Activated T-cell treated with anti-CD3 and anti-CD28 coated beads, Interleukin-2, amount 50 U/mL, for 72 hours (primary cell): ENCODE results near the gene SYNGR3. TPM values are rescaled to one million over a fixed set of nuclear protein-coding genes. Genes with fewer than 3 reads are reported as not detected.
A peak's percentile ranks its signal among the peaks of the same experiment; 100 is the strongest.
"Not testable (repeated sequence)": the region's sequence is repeated elsewhere in the genome, so short reads cannot be mapped to it uniquely, and the experiment has no call there.

ENCODE experiments used
- ATAC-seq, 2 donors: fragments of 150-1000 bp; cut with Tn5 transposase; replicated peaks in 1 of 2; 2 replicates each; pipeline ENCODE4 v1.10.0; 2021; ENCODE audit warnings: moderate library complexity in 2 of 2, mild to moderate bottlenecking in 1 of 2
- DNase-seq, 2 donors: peaks; one replicate each; pipeline ENCODE4 v3.0.0; 2021 to 2022; ENCODE audit warnings: mixed read lengths in 1 of 2
- H3K27ac Mint-ChIP-seq: one replicate; pipeline ENCODE4 v1.8.0; 2022; ENCODE audit warnings: mild to moderate bottlenecking, moderate library complexity, mixed read lengths
- H3K27me3 Mint-ChIP-seq: one replicate; pipeline ENCODE4 v1.8.0; 2022; ENCODE audit warnings: low read depth, mixed read lengths
- H3K36me3 Mint-ChIP-seq, 2 donors: one replicate each; pipeline ENCODE4 v1.8.0; 2022; ENCODE audit warnings: mixed read lengths in 2 of 2, mild to moderate bottlenecking in 1 of 2; ENCODE audit not compliant: insufficient read depth in 2 of 2
- H3K4me1 Mint-ChIP-seq: one replicate; pipeline ENCODE4 v1.8.0; 2022; ENCODE audit warnings: low read depth, mixed read lengths
- H3K4me3 Mint-ChIP-seq, 2 donors: one replicate each; pipeline ENCODE4 v1.8.0; 2022; ENCODE audit warnings: mild to moderate bottlenecking in 2 of 2, mixed read lengths in 2 of 2, moderate library complexity in 2 of 2
- H3K9me3 Mint-ChIP-seq, 2 donors: one replicate each; pipeline ENCODE4 v1.8.0; 2022; ENCODE audit warnings: mixed read lengths in 2 of 2
- total RNA-seq, 2 donors: library from RNA; stranded (reverse); gene quantifications; one replicate each; pipeline ENCODE4 v1.2.3, GENCODE V29; 2022

SYNGR3 gene
- total RNA-seq, 2 donors from 2014 or later, result 38.6 to 50.9 TPM

DNA sequence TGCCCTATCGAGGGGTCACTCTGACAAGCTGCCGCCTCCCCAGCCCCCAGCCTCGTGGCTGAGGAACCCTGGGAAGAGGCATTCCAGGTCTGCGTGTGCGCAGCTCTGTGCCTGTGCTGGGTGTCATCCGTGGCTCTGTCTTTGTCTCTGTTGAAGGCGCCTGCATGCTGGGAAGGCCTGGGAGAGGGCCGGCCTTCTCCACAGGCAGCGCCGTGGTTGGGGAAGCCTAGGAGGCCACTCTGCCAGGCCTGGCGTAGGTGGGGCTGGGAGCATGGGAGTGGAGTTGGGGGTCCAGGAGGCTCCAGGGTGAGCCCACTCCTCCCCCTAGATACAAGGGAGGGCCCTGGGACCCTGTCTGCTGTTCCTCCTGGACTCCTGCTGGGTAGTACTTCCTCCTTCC lies 40.3 kb downstream of the SYNGR3 start:
- DNase-seq (no peak), ATAC-seq (no peak)
- peaks cover 17% of the 10 kb centered on the region for H3K27me3 Mint-ChIP-seq
- no peak overlapping the region for H3K27ac Mint-ChIP-seq
- H3K4me1 Mint-ChIP-seq, result no peaks in the 10 kb centered on the region
- no peak overlapping the region for H3K4me3 Mint-ChIP-seq
- H3K36me3 Mint-ChIP-seq, result no peaks in the 10 kb centered on the region
- H3K9me3 Mint-ChIP-seq, result no peaks in the 10 kb centered on the region

DNA sequence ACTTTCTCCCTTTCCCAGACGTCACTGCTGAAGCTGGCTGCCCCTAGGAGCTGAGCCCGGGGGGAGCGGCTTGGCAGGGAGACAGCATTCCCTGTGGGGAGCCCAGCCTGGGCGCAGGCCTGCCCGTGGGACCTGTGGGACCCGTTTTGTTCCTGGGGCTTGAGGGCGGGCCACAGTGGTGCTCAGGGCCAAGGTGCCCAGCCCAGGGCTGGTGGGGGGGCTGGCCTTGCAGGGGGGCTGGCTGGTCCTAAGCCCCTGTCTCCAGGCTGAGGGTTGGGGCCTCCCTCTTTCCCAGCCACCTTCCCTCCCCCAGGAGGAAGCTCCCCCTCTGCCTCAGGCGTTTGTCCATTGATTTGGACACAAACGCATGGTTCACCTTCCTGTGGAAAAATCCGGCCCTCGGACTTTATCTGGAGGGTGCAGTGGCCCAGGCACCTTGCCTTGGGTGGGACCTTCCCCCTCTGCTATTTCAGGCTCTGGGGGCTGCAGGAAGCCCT lies 41.4 kb downstream of the SYNGR3 start:
- Mint-ChIP-seq H3K9me3 (no peaks in the 10 kb centered on the region), H3K4me1 (no peaks in the 10 kb centered on the region), H3K36me3 (no peaks in the 10 kb centered on the region), H3K4me3 (no peak overlapping the region), H3K27ac (no peak overlapping the region), H3K27me3 (peaks cover 11% of the 10 kb centered on the region)
- ATAC-seq, result no peak
- no peak for DNase-seq

DNA sequence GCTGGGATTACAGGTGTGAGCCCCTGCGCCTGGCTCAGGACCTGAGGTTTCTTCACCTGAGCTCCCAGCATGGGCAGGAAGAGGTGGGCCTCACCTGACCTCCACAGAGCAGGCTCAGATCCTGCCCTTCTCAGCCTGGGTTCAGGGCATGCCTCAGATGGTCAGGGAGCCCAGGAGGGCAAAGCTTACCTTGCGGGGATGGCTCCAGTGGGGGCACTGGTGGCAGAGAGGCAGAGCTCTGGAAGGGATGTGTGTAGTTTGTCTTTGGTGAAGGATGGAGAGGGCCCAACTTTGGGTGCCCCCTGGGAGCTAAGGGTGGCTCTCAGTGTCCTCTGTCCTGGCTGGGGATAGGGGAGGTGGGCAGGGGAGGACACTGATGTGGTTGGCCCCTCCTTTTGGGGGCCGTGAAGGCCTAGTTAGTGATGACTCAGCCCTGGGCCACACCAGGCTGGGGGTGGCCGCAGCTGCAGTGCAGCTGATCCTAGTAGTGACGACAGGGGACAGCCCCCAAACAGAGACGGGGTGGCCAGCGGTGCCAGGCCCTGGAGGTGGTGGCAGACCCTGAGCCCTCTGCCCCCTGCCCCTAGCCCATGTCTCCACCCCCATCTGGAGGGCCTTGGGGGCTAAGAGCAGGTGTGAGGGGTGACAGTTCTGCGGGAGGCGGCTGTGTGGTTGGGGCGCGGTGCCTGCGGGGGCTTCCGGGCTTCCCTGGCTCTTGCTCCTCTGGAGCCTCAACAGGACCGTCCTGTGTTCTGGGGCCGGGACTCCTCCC lies 42.7 kb downstream of the SYNGR3 start:
- no peak for DNase-seq
- H3K4me3 Mint-ChIP-seq, result no peak overlapping the region
- H3K27me3 Mint-ChIP-seq, result peaks cover 9% of the 10 kb centered on the region
- H3K9me3 Mint-ChIP-seq, result no peaks in the 10 kb centered on the region
- no peaks in the 10 kb centered on the region for H3K36me3 Mint-ChIP-seq
- ATAC-seq, result no peak
- H3K4me1 Mint-ChIP-seq, result no peaks in the 10 kb centered on the region
- no peak overlapping the region for H3K27ac Mint-ChIP-seq

DNA sequence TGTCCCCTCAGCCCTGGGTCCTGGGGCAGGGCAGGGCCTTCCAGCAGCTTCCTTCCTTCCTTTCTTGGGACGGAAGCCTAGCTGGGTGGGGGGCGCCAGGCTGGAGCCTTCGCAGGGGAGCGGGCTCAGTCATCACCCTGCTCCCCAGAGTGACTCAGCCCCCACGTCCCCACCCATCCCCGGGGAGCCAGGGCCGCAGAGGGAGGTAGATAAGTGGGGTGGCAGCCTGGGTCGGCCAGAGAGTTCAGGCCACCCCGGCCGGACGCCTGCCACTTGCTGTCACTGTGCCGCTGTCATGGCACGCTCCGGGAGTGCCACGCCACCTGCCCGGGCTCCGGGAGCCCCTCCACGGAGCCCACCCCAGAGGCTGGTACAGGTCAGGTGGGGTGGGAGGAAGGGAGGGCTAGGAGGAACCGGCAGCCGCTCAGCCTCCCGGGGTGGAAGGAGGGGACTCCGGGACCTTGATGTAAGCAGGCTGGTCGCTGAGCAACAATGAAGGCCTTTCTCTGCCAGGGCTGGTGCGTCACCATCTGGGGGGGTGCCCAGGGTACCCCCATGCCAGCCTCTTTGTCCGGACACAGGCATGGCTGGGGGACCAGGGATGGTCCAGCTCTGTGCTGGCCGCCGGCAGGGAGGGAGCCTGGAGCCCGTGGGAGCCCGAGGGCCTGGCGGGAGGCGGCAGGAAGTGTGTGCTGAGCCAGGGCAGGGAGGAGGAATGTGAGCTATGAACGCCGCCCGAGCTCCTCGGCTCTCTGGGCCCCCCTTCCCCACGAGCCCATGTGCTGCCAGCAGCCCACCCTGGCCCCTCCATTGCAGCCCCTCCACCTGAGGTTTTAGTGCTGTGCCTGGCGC lies 43.5 kb downstream of the SYNGR3 start:
- H3K27ac Mint-ChIP-seq, result no peak overlapping the region
- H3K27me3 Mint-ChIP-seq, result peaks cover 1% of the 10 kb centered on the region
- no peaks in the 10 kb centered on the region for H3K4me1 Mint-ChIP-seq
- ATAC-seq (peak in 1 of 2 donors; percentile 27), DNase-seq (no peak)
- no peaks in the 10 kb centered on the region for H3K9me3 Mint-ChIP-seq
- no peak overlapping the region for H3K4me3 Mint-ChIP-seq
- H3K36me3 Mint-ChIP-seq, result no peaks in the 10 kb centered on the region

DNA sequence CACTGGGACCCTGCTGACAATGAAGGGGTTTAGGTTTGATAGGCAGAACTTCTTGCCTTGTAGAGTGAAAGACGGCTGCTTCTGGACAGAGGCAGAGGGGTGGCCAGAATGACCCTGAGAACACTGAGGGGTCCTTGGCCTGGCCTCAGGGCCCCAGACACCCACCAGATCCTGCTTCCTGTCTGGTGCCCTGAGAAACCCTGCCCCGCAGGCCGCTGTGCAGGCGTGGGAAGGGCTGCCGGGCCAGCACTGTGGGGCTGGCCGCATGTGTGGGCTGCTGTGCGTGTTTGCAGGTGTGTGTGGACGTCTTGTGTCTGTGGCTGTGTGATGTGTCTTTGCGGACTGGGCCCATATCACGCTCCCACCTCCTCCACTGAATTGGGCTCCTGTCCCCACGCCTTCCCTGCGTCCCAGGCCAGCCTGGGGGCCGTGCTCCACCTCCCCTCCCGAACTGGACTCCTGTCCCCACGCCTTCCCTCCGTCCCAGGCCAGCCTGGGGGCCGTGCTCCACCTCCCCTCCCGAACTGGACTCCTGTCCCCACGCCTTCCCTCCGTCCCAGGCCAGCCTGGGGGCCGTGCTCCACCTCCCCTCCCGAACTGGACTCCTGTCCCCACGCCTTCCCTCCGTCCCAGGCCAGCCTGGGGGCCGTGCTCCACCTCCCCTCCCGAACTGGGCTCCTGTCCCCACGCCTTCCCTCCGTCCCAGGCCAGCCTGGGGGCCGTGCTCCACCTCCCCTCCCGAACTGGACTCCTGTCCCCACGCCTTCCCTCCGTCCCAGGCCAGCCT lies 44.3 kb downstream of the SYNGR3 start:
- not testable (repeated sequence) for H3K9me3 Mint-ChIP-seq, ATAC-seq, H3K4me1 Mint-ChIP-seq, H3K27ac Mint-ChIP-seq, DNase-seq, H3K27me3 Mint-ChIP-seq, H3K36me3 Mint-ChIP-seq, H3K4me3 Mint-ChIP-seq

DNA sequence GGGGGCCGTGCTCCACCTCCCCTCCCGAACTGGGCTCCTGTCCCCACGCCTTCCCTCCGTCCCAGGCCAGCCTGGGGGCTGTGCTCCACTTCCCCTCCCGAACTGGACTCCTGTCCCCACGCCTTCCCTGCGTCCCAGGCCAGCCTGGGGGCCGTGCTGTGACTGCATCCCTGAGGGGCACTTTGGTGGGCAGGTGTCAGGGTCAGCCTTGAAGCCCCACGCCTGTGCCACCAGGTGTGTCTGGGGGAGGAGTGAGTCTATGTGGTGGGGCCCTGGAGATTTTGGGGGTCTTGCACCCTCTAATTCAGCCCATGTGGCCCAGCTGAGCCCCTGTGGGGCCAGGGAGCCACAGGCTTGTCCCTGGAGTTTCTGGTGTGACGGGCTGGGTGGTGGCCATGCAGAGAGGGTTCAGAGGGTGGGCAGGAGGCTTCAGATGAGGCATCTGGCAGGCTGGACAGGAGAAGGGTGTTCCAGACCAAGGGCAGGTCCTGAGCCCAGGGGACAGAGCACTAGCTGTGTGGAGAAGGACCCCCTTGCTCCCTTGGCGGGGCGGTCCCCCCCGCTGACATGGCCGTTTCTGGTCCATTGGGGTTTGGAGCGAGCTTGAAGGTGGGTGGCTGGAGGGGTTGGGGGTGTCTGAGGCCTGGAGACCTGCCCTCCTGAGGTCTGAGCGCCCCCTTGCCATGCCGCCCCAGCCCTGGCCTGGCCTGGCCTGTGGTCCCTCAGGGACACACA lies 45.1 kb downstream of the SYNGR3 start:
- Mint-ChIP-seq H3K4me1 (no peaks in the 10 kb centered on the region), H3K27ac (no peak overlapping the region), H3K36me3 (no peaks in the 10 kb centered on the region), H3K4me3 (no peak overlapping the region), H3K9me3 (no peaks in the 10 kb centered on the region), H3K27me3 (no peaks in the 10 kb centered on the region)
- no peak for ATAC-seq
- no peak for DNase-seq

DNA sequence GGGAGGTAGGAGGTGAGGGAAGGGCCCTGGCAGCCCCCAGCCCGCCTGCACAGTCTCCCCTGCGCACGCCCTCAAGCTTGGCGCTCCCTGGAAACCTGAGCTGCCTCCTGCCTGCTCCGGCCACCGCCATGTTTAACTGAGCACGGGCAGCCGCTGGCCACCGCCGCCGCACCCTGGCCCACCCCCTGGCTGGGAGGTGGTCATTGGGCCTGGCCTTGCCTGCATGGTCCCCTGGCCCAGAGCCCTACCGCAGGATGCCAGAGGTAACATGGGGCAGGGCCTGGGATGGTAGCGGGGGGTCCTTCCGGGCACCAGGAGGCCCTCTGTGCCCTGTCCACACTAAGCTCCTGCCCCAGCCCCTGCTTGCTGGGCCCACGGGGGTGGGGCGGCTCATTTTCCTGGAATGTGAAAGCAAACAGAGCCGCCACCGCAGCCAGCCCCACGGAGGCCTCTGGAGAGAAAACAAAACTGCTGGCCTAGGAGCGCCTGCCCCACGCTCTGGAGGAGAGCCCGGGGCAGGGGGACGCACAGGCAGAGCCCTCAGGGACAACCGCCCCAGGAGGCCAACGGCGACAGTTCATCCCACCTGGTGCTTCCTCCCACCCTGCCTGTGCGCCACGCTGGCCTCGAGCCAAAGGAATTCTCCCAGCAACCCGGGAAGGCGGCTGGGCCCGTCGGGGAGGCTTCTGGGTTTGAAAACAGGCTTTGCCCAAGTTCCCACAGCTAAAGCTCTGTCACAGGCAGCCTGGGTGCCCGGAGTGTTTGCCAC lies 45.8 kb downstream of the SYNGR3 start:
- H3K4me3 Mint-ChIP-seq, result no peak overlapping the region
- H3K36me3 Mint-ChIP-seq, result no peaks in the 10 kb centered on the region
- no peaks in the 10 kb centered on the region for H3K9me3 Mint-ChIP-seq
- no peaks in the 10 kb centered on the region for H3K4me1 Mint-ChIP-seq
- H3K27me3 Mint-ChIP-seq, result no peaks in the 10 kb centered on the region
- H3K27ac Mint-ChIP-seq, result no peak overlapping the region
- ATAC-seq (no peak), DNase-seq (no peak)

DNA sequence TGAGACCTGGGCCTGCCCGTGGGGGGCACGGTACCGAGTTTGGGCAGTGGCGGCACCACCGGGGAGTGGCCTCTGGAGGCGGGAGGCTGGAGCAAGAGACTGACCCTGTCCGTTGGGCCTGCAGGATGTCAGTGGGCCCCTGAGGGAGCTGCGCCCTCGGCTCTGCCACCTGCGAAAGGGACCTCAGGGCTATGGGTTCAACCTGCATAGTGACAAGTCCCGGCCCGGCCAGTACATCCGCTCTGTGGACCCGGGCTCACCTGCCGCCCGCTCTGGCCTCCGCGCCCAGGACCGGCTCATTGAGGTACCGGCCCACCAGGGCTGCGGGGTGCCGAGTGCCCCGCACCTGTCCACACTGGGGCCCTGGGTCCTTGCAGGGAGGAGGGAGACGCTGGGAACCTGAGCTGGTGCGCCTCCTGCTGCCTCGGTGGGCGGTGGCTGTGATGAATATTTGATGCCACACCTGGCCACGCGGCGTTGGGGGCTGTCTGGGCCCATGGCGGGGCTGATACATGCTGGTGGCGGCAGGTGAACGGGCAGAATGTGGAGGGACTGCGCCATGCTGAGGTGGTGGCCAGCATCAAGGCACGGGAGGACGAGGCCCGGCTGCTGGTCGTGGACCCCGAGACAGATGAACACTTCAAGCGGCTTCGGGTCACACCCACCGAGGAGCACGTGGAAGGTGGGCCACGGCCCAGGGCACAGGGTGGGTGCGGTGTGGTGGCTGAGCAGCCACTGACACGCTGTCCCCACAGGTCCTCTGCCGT lies 46.6 kb downstream of the SYNGR3 start:
- DNase-seq (no peak), ATAC-seq (no peak)
- H3K27me3 Mint-ChIP-seq, result no peaks in the 10 kb centered on the region
- H3K36me3 Mint-ChIP-seq, result no peaks in the 10 kb centered on the region
- H3K9me3 Mint-ChIP-seq, result no peaks in the 10 kb centered on the region
- no peak overlapping the region for H3K27ac Mint-ChIP-seq
- H3K4me1 Mint-ChIP-seq, result no peaks in the 10 kb centered on the region
- no peak overlapping the region for H3K4me3 Mint-ChIP-seq

DNA sequence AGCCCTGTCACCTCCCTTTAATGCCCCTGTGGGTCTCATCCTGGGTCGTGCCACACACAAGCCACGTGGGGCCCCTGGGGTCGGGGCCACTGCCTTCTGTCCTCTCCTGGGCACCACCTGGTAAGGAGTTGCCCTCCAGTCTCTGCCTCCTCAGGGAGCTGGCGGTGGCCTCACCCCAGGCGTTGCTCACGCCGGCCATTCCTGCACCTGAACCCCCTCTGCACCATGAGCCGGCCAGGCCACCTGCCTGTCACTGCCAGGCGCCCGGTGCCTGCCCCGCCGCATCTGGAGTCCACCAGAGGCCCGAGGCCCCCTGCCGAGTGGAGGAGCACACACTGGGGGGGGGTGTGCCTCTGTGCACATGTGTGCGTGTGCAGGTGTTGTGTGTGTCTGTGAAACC lies 47.3 kb downstream of the SYNGR3 start:
- H3K27me3 Mint-ChIP-seq, result no peaks in the 10 kb centered on the region
- DNase-seq, result no peak
- ATAC-seq, result no peak
- H3K9me3 Mint-ChIP-seq, result no peaks in the 10 kb centered on the region
- H3K27ac Mint-ChIP-seq, result no peak overlapping the region
- H3K4me3 Mint-ChIP-seq, result no peak overlapping the region
- no peaks in the 10 kb centered on the region for H3K4me1 Mint-ChIP-seq
- H3K36me3 Mint-ChIP-seq, result no peaks in the 10 kb centered on the region

DNA sequence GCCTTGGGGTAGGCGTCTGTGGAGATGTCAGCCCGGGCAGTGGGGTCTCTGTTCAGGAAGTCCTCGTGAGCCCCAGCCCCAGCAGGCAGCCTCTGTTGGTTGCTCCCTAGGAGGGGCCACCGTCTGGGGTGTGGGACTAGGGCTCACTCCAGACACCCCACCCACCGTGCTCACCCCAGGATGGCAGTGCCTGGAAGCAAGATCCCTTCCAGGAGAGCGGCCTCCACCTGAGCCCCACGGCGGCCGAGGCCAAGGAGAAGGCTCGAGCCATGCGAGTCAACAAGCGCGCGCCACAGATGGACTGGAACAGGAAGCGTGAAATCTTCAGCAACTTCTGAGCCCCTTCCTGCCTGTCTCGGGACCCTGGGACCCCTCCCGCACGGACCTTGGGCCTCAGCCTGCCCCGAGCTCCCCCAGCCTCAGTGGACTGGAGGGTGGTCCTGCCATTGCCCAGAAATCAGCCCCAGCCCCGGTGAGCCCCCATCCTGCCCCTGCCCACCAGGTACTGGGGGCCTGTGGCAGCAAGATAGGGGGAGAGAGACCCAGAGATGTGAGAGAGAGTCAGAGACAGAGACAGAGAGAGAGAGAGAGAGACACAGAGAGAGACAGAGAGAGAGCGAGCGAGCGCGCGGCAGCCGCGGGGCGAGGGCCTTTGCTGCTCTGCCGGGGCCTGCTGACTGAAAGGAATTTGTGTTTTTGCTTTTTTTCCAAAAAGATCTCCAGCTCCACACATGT lies 48.0 kb downstream of the SYNGR3 start:
- Mint-ChIP-seq H3K4me3 (no peak overlapping the region), H3K27me3 (no peaks in the 10 kb centered on the region), H3K36me3 (no peaks in the 10 kb centered on the region), H3K9me3 (no peaks in the 10 kb centered on the region), H3K27ac (no peak overlapping the region), H3K4me1 (no peaks in the 10 kb centered on the region)
- ATAC-seq, result no peak
- DNase-seq, result no peak
